ENCODE results near the gene TBC1D22A. TPM values are rescaled to one million over a fixed set of nuclear protein-coding genes. Genes with fewer than 3 reads are reported as not detected.

Gene TBC1D22A
- total RNA-seq, 8 experiments from 2014 or later: 6.6 to 31.4 (median 12.3) TPM

- peaks cover 10 to 28% of the 10 kb centered on the region in 2 donors for H3K4me1 ChIP-seq (replicated peaks in 1 of 2)
- no peak overlapping the region for H3K27ac ChIP-seq
- ATAC-seq (replicated peaks in 6 of 8): no peak
- no peak overlapping the region for H3K4me3 ChIP-seq
- 50 to 100% (median 100%) methylated on average over 1 to 3 of the region's 5 CpGs; no CpG with 5 or more reads in 3 of the 10 experiments for WGBS, 10 experiments
- in situ Hi-C loops (cut with MboI; ENCODE audit: low pct_unique_long_range_greater_than_20kb in 2 of 9, low sequenced_read_pairs in 9 of 9, unreplicated experiment in 9 of 9): loop anchor here in 1 of 9 experiments (25.0 kb wide), 1 partner anchor 96 kb away; no protein-coding TSS in a partner anchor
Measured at GRCh38 chr22:47008208-47008885, 245.9 kb downstream of the TBC1D22A start.

GRCh38 chr22:47009304-47010101, 247.1 kb downstream of the TBC1D22A start:
- H3K27ac ChIP-seq: peak overlapping the region in 1 of 2 donors; percentile 8
- no peak overlapping the region for H3K4me3 ChIP-seq
- H3K4me1 ChIP-seq (replicated peaks in 1 of 2): peaks cover 10 to 28% of the 10 kb centered on the region in 2 donors
- in situ Hi-C loops (cut with MboI; ENCODE audit: low pct_unique_long_range_greater_than_20kb in 2 of 9, low sequenced_read_pairs in 9 of 9, unreplicated experiment in 9 of 9): loop anchor here in 1 of 9 experiments (25.0 kb wide), 1 partner anchor 97 kb away; no protein-coding TSS in a partner anchor
- peak in 3 of 8 experiments; percentile 9 to 18 (median 12) for ATAC-seq (replicated peaks in 6 of 8)
- WGBS, 10 experiments: 86 to 98% (median 95%) methylated on average over 2 to 8 of the region's 8 CpGs

GRCh38 chr22:47010211-47010610, 247.8 kb downstream of the TBC1D22A start:
- Histone ChIP-seq H3K4me1 (replicated peaks in 1 of 2) (peaks cover 10 to 31% of the 10 kb centered on the region in 2 donors), H3K4me3 (no peak overlapping the region), H3K27ac (peak overlapping the region in 1 of 2 donors; percentile 14)
- WGBS, 10 experiments: 48 to 100% (median 96%) methylated on average over 1 to 8 of the region's 10 CpGs; no CpG with 5 or more reads in 2 of the 10 experiments
- in situ Hi-C loops (cut with MboI; ENCODE audit: low pct_unique_long_range_greater_than_20kb in 2 of 9, low sequenced_read_pairs in 9 of 9, unreplicated experiment in 9 of 9): loop anchor here in 1 of 9 experiments (25.0 kb wide), 1 partner anchor 98 kb away; no protein-coding TSS in a partner anchor
- peak in 5 of 8 experiments; percentile 78 to 96 (median 83) for ATAC-seq (replicated peaks in 6 of 8)

- H3K4me3 ChIP-seq: no peak overlapping the region
- WGBS, 10 experiments: 20 to 96% (median 80%) methylated on average over 1 to 6 of the region's 12 CpGs; no CpG with 5 or more reads in 2 of the 10 experiments
- in situ Hi-C loops (cut with MboI; ENCODE audit: low pct_unique_long_range_greater_than_20kb in 2 of 9, low sequenced_read_pairs in 9 of 9, unreplicated experiment in 9 of 9): loop anchor here in 1 of 9 experiments (25.0 kb wide), 1 partner anchor 99 kb away; no protein-coding TSS in a partner anchor
- no peak for ATAC-seq (replicated peaks in 6 of 8)
- H3K4me1 ChIP-seq (replicated peaks in 1 of 2): peaks cover 10 to 33% of the 10 kb centered on the region in 2 donors
- no peak overlapping the region for H3K27ac ChIP-seq
Measured at GRCh38 chr22:47011131-47011858, 248.8 kb downstream of the TBC1D22A start.

GRCh38 chr22:47011859-47012258, 249.4 kb downstream of the TBC1D22A start:
- in situ Hi-C loops (cut with MboI; ENCODE audit: low pct_unique_long_range_greater_than_20kb in 2 of 9, low sequenced_read_pairs in 9 of 9, unreplicated experiment in 9 of 9): loop anchor here in 1 of 9 experiments (25.0 kb wide), 1 partner anchor 100 kb away; no protein-coding TSS in a partner anchor
- peaks cover 10 to 33% of the 10 kb centered on the region in 2 donors for H3K4me1 ChIP-seq (replicated peaks in 1 of 2)
- no peak for ATAC-seq (replicated peaks in 6 of 8)
- no peak overlapping the region for H3K27ac ChIP-seq
- 84 to 100% (median 100%) methylated on average over 1 to 6 of the region's 8 CpGs; no CpG with 5 or more reads in 3 of the 10 experiments for WGBS, 10 experiments
- H3K4me3 ChIP-seq: no peak overlapping the region

- Histone ChIP-seq H3K4me1 (replicated peaks in 1 of 2) (peaks cover 10 to 33% of the 10 kb centered on the region in 2 donors), H3K4me3 (no peak overlapping the region), H3K27ac (no peak overlapping the region)
- ATAC-seq (replicated peaks in 6 of 8): no peak
- 66 to 100% (median 90%) methylated on average over 1 to 13 of the region's 20 CpGs for WGBS, 10 experiments
- in situ Hi-C loops (cut with MboI; ENCODE audit: low pct_unique_long_range_greater_than_20kb in 2 of 9, low sequenced_read_pairs in 9 of 9, unreplicated experiment in 9 of 9): loop anchor here in 1 of 9 experiments (25.0 kb wide), 1 partner anchor 100 kb away; no protein-coding TSS in a partner anchor
Measured at GRCh38 chr22:47012589-47013370, 250.3 kb downstream of the TBC1D22A start.

- peaks cover 10 to 32% of the 10 kb centered on the region in 2 donors for H3K4me1 ChIP-seq (replicated peaks in 1 of 2)
- 17 to 100% (median 96%) methylated on average over 1 to 6 of the region's 23 CpGs; no CpG with 5 or more reads in 3 of the 10 experiments for WGBS, 10 experiments
- no peak for ATAC-seq (replicated peaks in 6 of 8)
- no peak overlapping the region for H3K4me3 ChIP-seq
- in situ Hi-C loops (cut with MboI; ENCODE audit: low pct_unique_long_range_greater_than_20kb in 2 of 9, low sequenced_read_pairs in 9 of 9, unreplicated experiment in 9 of 9): loop anchor here in 1 of 9 experiments (25.0 kb wide), 1 partner anchor 102 kb away; no protein-coding TSS in a partner anchor
- H3K27ac ChIP-seq: no peak overlapping the region
Measured at GRCh38 chr22:47013861-47014635, 251.6 kb downstream of the TBC1D22A start.

- Histone ChIP-seq H3K4me1 (replicated peaks in 1 of 2) (peaks cover 7 to 25% of the 10 kb centered on the region in 2 donors), H3K4me3 (no peak overlapping the region), H3K27ac (no peak overlapping the region)
- ATAC-seq (replicated peaks in 6 of 8): no peak
- in situ Hi-C loops (cut with MboI; ENCODE audit: low pct_unique_long_range_greater_than_20kb in 2 of 9, low sequenced_read_pairs in 9 of 9, unreplicated experiment in 9 of 9): loop anchor here in 1 of 9 experiments (25.0 kb wide), 1 partner anchor 102 kb away; no protein-coding TSS in a partner anchor
- WGBS, 10 experiments: 87 to 100% (median 100%) methylated on average over 1 to 4 of the region's 21 CpGs; no CpG with 5 or more reads in 5 of the 10 experiments
Measured at GRCh38 chr22:47014636-47015345, 252.3 kb downstream of the TBC1D22A start.

GRCh38 chr22:47015589-47016178, 253.2 kb downstream of the TBC1D22A start:
- Histone ChIP-seq H3K27ac (no peak overlapping the region), H3K4me1 (replicated peaks in 1 of 2) (peaks cover 6 to 17% of the 10 kb centered on the region in 2 donors), H3K4me3 (no peak overlapping the region)
- ATAC-seq (replicated peaks in 6 of 8): no peak
- 73 to 100% (median 94%) methylated on average over 2 to 6 of the region's 16 CpGs; no CpG with 5 or more reads in 4 of the 10 experiments for WGBS, 10 experiments
- in situ Hi-C loops (cut with MboI; ENCODE audit: low pct_unique_long_range_greater_than_20kb in 2 of 9, low sequenced_read_pairs in 9 of 9, unreplicated experiment in 9 of 9): loop anchor here in 1 of 9 experiments (25.0 kb wide), 1 partner anchor 103 kb away; no protein-coding TSS in a partner anchor

GRCh38 chr22:47016631-47017030, 254.2 kb downstream of the TBC1D22A start:
- H3K4me3 ChIP-seq: no peak overlapping the region
- ATAC-seq (replicated peaks in 6 of 8): no peak
- no peak overlapping the region for H3K27ac ChIP-seq
- in situ Hi-C loops (cut with MboI; ENCODE audit: low pct_unique_long_range_greater_than_20kb in 2 of 9, low sequenced_read_pairs in 9 of 9, unreplicated experiment in 9 of 9): loop anchor here in 1 of 9 experiments (25.0 kb wide), 1 partner anchor 104 kb away; no protein-coding TSS in a partner anchor
- peaks cover 0 to 8% of the 10 kb centered on the region in 2 donors for H3K4me1 ChIP-seq (replicated peaks in 1 of 2)
- 86 to 100% (median 96%) methylated on average over 1 to 12 of the region's 22 CpGs; no CpG with 5 or more reads in 3 of the 10 experiments for WGBS, 10 experiments

All from motor neuron (in vitro differentiated cells).